GM18909 (cell line): ENCODE results near the gene C20orf173.

Experiments
- ATAC-seq: cut with Tn5 transposase; IDR thresholded peaks from one replicate; pipeline ENCODE4 v1.9.1; 2021; ENCODE audit warnings: mild to moderate bottlenecking; ENCODE audit not compliant: unreplicated experiment, poor library complexity

The C20orf173 gene

GRCh38 chr20:35508493-35509218 lies 20.8 kb downstream of the C20orf173 start:
- no peak for ATAC-seq

- no peak for ATAC-seq
Measured at GRCh38 chr20:35506872-35507638, 22.4 kb downstream of the C20orf173 start.

- ATAC-seq, result no peak
Measured at GRCh38 chr20:35506179-35506578, 23.3 kb downstream of the C20orf173 start.

- ATAC-seq, result no peak
Measured at GRCh38 chr20:35504751-35505150, 24.7 kb downstream of the C20orf173 start.

GRCh38 chr20:35503841-35504561 lies 25.5 kb downstream of the C20orf173 start:
- no peak for ATAC-seq

GRCh38 chr20:35503281-35503680 lies 26.2 kb downstream of the C20orf173 start:
- ATAC-seq, result no peak

GRCh38 chr20:35502352-35502751 lies 27.1 kb downstream of the C20orf173 start:
- ATAC-seq, result no peak

- ATAC-seq, result no peak
Measured at GRCh38 chr20:35499271-35499670, 30.2 kb downstream of the C20orf173 start.

- ATAC-seq, result no peak
Measured at GRCh38 chr20:35497780-35498189, 31.7 kb downstream of the C20orf173 start.

- ATAC-seq, result no peak
Measured at GRCh38 chr20:35497320-35497719, 32.1 kb downstream of the C20orf173 start.

GRCh38 chr20:35496481-35496880 lies 33.0 kb downstream of the C20orf173 start:
- no peak for ATAC-seq

- no peak for ATAC-seq
Measured at GRCh38 chr20:35492352-35492751, 37.1 kb downstream of the C20orf173 start.

- no peak for ATAC-seq
Measured at GRCh38 chr20:35491823-35492222, 37.6 kb downstream of the C20orf173 start.

- ATAC-seq, result peak; percentile 96
Measured at GRCh38 chr20:35490736-35491181, 38.7 kb downstream of the C20orf173 start.

- ATAC-seq, result no peak
Measured at GRCh38 chr20:35489717-35490116, 39.7 kb downstream of the C20orf173 start.

GRCh38 chr20:35487479-35487878 lies 42.0 kb downstream of the C20orf173 start:
- no peak for ATAC-seq

GRCh38 chr20:35479798-35480197 lies 49.7 kb downstream of the C20orf173 start:
- no peak for ATAC-seq

- no peak for ATAC-seq
Measured at GRCh38 chr20:35478804-35479472, 50.5 kb downstream of the C20orf173 start.
